ENCODE data around the gene SPANXN2.
"Not testable (repeated sequence)": the region's sequence is repeated elsewhere in the genome, so short reads cannot be mapped to it uniquely, and the experiment has no call there.

The SPANXN2 gene

DNA sequence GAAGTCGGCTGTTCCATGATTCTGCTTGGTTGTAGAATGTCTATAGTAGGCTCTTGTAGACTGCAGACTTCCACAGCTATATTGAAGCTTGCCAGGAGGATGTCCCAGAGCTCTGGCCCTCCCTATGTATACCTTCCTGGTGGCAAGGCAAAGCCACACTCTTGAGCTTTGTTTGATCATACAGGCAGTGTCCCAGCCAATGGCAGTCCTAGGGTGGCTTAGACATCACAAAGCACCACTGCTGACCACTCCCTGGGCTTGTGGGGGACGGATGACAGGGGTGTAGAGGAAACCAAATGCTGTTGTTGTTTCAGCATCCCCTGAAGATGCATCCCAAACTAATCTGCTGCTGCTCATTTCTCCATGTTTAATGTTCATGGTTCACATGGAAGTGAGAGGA is at the start of gene SPANXN2:
Gene SPANXN2, minus strand, starts transcription at position 101 of the 400 bp plus-strand sequence. Its CDS starts 84 bp downstream, at position 17.
- DNase-seq (ENCODE audit: low read depth): not testable (repeated sequence)

GRCh38 chrX:143768976-143769375 is 48.4 kb upstream of the SPANXN2 start:
- DNase-seq (ENCODE audit: low read depth): no peak

DNA sequence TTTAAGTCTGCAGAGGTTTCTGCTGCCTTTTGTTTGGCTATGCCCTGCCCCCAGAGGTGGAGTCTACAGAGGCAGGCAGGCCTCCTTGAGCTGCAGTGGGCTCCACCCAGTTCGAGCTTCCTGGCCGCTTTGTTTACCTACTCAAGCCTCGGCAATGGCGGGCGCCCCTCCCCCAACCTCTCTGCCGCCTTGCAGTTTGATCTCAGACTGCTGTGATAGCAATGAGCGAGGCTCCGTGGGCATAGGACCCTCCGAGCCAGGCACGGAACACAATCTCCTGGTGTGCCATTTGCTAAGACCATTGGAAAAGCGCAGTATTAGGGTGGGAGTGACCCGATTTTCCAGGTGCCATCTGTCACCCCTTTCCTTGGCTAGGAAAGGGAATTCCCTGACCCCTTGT is 47.2 kb upstream of the SPANXN2 start:
- DNase-seq (ENCODE audit: low read depth): not testable (repeated sequence)

GRCh38 chrX:143757887-143758286 is 37.3 kb upstream of the SPANXN2 start:
- no peak for DNase-seq (ENCODE audit: low read depth)

- DNase-seq (ENCODE audit: low read depth): no peak
Measured at GRCh38 chrX:143757375-143757774, 36.8 kb upstream of the SPANXN2 start.

GRCh38 chrX:143754183-143754582 is 33.6 kb upstream of the SPANXN2 start:
- DNase-seq (ENCODE audit: low read depth): no peak

- no peak for DNase-seq (ENCODE audit: low read depth)
Measured at GRCh38 chrX:143733866-143734265, 13.3 kb upstream of the SPANXN2 start.

DNA sequence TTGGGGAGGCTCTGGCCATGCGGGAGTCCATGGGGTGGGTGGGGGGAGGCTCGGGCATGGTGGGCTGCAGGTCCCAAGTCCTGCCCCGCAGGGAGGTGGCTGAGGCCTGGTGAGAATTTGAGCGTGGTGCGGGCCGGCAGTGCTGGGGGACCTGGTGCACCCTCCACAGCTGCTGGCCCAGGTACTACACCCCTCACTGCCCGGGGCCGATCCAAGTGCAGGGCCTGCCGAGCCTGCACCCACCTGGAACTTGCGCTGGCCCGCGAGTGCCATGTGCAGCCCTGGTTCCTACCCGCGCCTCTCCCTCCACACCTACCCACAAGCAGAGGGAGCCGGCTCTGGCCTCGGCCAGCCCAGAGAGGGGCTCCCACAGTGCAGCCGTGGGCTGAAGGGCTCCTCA is 5.7 kb upstream of the SPANXN2 start:
- DNase-seq (ENCODE audit: low read depth): no peak

DNA sequence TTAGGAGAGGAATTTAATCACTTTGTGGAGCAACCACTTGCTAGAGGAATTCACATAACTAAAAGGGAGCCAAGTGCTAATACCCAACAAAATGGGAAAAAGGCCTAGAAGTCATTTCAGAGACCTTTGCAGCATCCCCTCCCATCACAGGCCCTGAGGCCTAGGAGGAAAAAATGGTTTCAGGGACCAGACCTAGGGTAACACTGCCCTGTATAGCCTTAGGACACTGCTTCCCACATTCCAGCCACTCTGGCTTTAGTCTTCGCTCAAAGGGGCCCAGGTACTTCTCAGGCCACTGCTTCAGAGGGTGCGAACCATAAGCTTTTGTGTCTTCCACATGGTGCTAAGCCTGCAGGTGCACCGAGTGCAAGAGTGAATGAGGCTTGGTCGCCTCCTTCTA is 19.1 kb downstream of the SPANXN2 start:
- no peak for DNase-seq (ENCODE audit: low read depth)

DNA sequence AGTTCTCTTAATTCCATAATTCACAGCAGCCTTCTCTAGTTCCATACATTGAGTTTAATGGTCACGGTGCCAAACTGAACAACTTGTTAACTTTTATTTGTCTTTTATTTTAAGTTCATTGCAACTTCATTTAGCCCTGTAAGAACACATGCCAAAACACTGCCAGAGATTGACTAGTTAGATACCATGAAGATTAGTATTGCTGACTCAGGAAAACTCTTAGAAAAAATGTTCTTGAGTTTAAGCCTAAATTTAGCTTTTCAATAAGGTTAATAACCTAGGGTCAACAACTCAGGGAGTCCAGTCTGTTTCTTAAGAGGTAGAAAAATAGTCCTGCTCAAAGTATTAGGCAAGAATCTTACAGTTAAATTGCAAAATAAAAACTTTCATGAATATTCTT is 25.7 kb downstream of the SPANXN2 start:
- no peak for DNase-seq (ENCODE audit: low read depth)

- no peak for DNase-seq (ENCODE audit: low read depth)
Measured at GRCh38 chrX:143683486-143683885, 37.1 kb downstream of the SPANXN2 start.

- DNase-seq (ENCODE audit: low read depth): no peak
Measured at GRCh38 chrX:143674926-143675325, 45.6 kb downstream of the SPANXN2 start.

- DNase-seq (ENCODE audit: low read depth): peak; percentile 20
Measured at GRCh38 chrX:143669395-143669794, 51.2 kb downstream of the SPANXN2 start.

GRCh38 chrX:143664302-143664701 is 56.2 kb downstream of the SPANXN2 start:
- no peak for DNase-seq (ENCODE audit: low read depth)

DNA sequence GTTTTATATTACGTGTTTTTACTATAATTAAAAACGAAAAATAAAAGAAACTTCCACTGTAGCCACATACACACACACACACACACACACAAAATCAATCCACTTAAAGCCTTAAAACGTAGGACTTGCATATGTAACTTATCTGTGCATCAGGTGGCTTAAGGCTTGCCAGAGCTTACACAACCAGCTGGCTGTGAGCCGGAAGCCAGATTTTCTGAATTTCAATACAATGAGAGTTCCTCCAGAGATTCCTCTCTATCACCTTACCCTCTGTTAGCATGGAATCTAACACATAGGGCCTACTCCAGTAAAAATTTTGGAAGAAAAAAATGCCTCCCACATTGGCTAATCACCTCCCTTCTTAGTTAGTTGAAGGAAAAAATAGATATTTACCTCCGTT is 56.8 kb downstream of the SPANXN2 start:
- DNase-seq (ENCODE audit: low read depth): peak; percentile 66
